GM19240 (cell line): ENCODE data around the gene NUP155.
A peak's percentile ranks its signal among the peaks of the same experiment; 100 is the strongest.
"Not testable (repeated sequence)": the region's sequence is repeated elsewhere in the genome, so short reads cannot be mapped to it uniquely, and the experiment has no call there.

Experiments used
- DNase-seq: peaks from one replicate; pipeline ENCODE4 v3.0.0; 2011; ENCODE audit warnings: low spot score; ENCODE audit not compliant: insufficient read length

Gene NUP155

DNA sequence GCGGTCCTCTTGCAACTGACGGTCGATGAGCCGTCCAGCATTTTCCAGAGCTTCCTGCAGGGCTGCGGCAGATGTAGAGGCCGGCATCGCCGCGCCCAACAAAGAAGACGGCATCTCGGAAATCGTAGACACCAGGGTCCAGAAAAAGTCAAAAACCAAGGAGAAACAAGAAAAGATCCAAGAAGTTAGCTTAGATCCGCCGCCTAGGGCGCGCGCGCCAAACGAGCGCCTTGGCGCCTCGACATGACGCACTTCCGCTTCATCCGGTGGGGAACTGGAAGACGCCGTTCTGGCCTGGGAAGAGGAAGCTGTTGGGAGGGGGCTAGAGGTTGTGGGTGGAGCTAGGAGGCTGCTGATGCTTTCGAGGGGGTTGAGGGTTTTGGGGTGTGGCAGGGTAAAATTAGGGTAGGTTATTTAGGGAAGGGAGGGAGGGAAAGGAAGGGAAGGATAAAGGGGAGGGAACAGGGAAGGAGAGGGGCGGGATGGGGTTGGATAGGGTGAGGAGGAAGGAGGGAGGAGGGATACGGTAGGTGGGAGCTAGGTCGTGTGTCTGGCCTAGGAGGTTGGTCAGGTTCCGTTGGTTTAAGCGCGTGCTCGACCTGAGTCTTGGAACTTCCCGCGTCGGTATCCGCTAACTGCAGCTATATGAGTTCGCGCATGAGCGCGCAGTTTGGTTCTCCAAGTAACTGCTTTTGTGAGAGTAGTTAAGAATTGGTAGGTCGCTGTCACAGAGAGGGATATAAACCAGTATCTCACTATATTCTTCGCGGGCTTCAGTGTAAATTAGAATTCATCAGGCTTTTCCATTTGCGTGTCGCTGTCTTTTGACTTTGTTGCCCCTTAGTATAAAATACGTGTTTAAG is at the start of gene NUP155:
Gene NUP155, minus strand, starts transcription at position 243 of the 863 bp plus-strand sequence. Its CDS starts 129 bp downstream, at position 114.
- DNase-seq: peak; percentile 75

GRCh38 chr5:37417347-37417746 is 46.4 kb upstream of the NUP155 start:
- DNase-seq: no peak

GRCh38 chr5:37415456-37415855 is 44.5 kb upstream of the NUP155 start:
- DNase-seq: not testable (repeated sequence)

DNA sequence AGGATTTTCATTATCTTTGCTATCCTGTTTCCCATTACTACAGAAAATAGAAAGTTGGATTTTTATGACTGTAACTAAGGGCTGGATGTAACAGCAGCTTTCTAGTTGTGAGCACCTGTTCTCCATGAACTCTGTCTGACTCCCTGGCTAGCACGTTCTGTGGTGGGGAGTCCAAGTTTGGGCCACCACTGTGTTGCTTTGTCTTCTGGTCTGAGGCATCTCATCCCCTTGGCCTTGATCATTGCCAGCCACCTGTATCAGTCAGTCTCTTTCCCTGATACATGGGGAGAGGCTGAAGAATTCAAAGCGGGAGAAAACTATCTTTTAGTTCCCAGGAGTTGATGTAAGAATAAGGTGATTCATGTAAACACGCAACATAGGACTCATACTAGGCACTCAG is 41.6 kb upstream of the NUP155 start:
- no peak for DNase-seq

GRCh38 chr5:37400501-37400900 is 29.6 kb upstream of the NUP155 start:
- DNase-seq: no peak

GRCh38 chr5:37396352-37396751 is 25.4 kb upstream of the NUP155 start:
- DNase-seq: no peak

DNA sequence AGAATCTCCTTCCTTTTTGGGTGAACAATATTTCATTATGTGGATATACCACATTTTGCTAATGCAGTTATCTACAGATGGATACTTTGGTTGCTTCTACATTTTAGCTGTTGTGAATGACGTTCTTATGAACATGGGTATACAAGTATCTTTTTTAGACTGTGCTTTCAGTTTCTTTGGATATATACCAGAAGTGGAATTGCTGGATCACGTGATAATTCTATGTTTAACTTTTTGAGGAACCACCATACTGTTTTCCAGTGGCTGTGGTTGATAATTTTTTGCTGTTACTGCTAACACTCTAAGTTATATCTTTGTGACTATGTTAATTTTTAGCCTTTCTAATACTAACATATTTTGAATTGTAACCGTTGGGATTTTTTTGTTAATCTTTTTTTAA is 20.7 kb upstream of the NUP155 start:
- DNase-seq: no peak

DNA sequence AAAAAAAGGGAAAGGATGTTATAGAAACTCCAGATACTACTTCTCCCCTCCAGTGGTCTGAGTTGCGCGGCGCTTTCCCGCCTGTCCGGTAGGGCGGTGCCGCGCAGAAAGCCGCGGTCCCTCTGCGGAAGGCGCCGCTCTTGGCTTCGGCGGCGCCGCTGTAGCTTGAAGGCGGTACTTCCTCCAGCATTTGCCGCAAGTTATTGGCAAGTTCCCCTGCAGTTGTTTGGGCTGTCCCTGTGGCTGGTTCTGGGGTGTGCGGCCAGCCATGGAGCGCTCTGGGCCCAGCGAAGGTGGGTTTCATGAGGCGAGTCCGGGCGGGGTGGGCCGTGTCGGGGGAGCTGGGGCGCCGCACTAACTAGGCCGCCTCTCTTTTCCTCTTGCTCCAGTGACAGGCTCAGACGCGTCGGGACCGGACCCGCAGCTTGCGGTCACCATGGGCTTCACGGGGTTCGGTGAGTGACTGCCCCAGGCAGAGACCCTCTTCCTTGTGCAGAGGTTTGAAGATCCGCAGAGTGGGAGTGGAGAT is 8.3 kb upstream of the NUP155 start, which contains the start of gene WDR70:
Gene WDR70, plus strand, starts transcription at position 219 of the 529 bp plus-strand sequence. Its CDS starts 50 bp downstream, at position 269.
- DNase-seq: peak; percentile 33

GRCh38 chr5:37378066-37378465 is 7.2 kb upstream of the NUP155 start:
- not testable (repeated sequence) for DNase-seq

DNA sequence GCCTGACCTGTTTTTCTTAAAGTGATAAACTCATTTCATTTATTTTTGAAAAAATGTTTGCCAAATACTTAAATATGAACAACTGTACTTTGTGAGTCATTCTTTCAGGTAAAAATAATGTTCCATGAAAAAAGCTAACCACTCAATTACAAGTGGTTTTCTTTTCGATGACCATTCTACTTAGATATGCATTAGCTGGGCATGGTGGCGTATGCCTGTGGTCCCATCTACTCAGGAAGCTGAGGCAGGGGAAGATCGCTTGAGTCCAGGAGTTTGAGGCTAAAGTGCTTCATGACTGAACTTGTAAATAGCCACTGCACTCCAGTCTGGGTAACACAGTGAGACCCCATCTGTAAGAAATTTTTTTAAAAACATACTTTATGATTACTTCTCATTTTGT is 4.2 kb upstream of the NUP155 start:
- DNase-seq: no peak

GRCh38 chr5:37370550-37370863 is 399 bp downstream of the NUP155 start:
- no peak for DNase-seq

DNA sequence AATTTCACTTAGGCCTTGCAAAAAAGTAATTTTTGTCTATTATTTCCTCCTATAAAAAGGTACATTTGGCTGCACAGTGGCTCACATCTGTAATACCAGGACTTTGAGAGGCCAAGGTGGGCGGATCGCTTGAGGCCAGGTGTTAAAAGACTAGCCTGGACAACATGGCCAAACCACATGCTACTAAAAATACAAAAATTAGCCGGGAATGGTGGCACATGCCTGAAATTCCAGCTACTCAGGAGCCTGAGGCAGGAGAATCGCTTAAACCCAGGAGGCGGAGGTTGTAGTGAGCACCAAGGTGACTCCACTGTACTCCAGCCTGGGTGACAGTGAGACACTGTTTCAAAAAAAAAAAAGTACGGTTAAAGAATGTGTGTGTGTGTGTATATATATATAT is 15.7 kb downstream of the NUP155 start:
- DNase-seq: no peak

GRCh38 chr5:37342741-37343140 is 28.2 kb downstream of the NUP155 start:
- not testable (repeated sequence) for DNase-seq

DNA sequence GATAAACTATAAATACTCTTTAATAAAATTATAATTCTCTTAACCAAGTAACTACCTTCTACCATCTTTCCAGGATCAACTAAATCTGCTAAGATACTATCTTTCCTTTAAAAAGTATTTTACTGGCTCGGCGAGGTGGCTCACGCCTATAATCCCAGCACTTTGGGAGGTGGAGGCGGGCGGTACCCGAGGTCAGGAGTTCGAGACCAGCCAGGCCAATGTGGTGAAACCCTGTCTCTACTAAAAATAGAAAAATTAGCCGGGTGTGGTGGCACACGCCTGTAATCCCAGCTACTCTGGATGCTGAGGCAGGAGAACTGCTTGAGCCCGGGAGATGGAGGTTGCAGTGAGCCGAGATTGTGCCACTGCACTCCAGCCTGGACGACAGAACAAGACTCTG is 36.2 kb downstream of the NUP155 start:
- not testable (repeated sequence) for DNase-seq

DNA sequence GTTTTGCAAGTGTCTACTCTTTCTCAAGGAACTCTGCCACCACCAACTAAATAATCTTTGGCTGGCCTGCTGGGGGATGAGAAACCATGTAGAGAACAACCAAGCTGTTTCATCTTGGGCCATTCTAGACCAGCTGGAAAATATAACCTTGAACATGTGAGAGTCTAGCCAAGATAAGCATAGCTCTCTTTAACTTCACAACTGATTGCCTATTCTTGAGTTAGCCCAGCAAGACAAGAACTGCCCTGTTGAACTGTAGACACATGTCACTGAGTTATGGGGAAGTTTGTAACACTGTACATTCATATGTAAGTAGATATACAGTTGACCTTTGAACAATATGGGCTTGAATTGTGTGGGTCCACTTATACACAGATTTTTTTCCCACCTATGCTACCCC is 44.4 kb downstream of the NUP155 start:
- DNase-seq: no peak

- no peak for DNase-seq
Observed at GRCh38 chr5:37323607-37324006, 47.3 kb downstream of the NUP155 start.

DNA sequence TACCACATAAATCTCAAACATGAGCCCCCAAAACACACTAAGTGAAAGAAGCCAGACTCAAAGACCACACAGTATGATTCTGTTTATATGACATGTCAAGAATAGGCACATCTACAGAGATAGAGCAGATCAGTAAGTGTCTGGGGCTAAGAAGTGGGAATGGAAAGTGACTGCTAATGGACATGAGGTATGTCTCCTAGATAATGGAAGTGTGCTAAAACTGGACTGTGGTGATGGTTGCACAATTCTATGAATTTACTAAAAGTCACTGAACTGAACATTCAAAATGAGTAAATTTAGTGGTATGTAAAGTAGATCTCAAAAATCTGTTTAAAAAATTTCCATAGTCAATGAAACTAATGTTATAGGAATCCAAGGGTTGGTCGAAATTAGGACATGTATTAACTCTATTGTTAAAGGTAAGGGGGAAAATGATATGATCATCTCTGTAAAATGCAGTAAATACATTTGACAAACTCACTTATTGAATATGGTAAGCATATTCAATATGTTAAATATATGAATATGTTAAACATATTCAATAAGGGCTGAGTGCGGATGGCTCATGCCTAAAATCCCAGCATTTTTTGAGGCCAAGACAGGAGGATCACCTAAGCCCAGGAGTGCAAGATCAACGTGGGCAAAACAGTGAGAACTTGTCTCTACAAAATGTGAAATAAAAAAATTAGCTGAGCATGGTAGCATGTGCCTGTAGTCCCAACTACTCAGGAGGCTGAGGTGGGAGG is 51.7 kb downstream of the NUP155 start:
- no peak for DNase-seq

DNA sequence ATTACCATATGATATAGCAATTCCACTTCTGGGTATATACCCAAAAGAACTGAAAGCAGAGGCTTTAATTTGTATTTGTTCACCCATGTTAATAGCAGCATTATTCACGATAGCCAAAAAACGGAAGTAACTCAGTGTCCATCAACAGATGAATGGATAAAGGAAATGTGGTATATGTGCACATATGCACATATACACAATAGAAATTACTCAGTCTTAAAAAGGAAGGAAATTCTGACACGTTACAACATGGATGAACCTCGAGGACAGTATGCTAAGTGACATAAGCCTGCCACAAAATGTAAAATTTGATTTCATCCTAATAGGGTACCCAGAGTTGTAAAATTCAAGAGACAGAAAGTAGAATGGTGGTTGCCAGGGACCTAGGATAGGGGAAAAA is 54.9 kb downstream of the NUP155 start:
- DNase-seq: no peak

DNA sequence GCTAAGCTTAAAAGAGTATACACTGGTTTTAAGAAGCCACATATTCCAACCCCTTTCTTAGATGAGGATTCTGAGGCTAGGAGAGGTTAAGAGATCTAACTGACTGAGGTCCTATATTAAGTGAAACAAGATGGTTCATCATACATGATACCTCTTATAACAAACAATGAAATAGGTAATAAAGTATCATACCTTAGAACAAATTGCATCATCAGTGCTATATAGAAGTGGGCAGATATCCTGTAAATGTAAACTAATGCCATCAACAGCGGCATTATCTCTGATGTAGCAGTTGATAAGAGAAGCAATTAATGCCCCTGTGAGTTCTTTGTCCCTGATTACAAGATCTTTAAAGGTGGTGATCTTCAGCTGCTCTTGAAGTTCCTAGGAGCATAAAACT is 60.5 kb downstream of the NUP155 start:
- no peak for DNase-seq

- no peak for DNase-seq
Observed at GRCh38 chr5:37308793-37309192, 62.1 kb downstream of the NUP155 start.

DNA sequence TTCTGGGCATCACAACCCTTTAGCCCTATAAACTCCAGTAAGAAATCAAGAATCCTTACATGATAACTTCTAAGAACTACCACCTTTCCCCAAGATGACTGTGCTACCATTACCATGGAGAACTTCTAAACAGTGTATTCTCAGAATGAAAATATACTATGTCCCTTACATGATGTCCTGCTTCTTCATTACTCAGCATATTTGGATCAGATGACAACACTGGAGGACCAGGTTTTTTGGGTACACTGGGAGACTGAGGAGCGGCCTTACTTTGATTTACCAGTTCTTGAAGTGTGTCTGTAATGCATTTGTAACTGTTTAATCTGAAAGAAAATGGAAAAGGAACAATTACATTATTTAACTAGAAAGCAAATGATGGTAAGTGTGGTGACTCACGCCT is 66.0 kb downstream of the NUP155 start:
- no peak for DNase-seq

DNA sequence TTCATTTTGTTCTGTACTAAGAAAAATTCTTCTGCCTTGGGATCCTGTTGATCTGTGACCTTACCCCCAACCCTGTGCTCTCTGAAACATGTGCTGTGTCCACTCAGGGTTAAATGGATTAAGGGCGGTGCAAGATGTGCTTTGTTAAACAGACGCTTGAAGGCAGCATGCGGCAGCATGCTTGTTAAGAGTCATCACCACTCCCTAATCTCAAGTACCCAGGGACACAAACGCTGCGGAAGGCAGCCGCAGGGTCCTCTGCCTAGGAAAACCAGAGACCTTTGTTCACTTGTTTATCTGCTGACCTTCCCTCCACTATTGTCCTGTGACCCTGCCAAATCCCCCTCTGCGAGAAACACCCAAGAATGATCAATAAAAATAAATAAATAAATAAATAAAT is 74.6 kb downstream of the NUP155 start:
- not testable (repeated sequence) for DNase-seq
